HG03520 (cell line): ENCODE measurements around the gene HMGCS2.
"Not testable (repeated sequence)": the region's sequence is repeated elsewhere in the genome, so short reads cannot be mapped to it uniquely, and the experiment has no call there.

Experiments used
- ATAC-seq: cut with Tn5 transposase; IDR thresholded peaks from one replicate; pipeline ENCODE4 v1.9.1; 2021; ENCODE audit warnings: mild to moderate bottlenecking, moderate library complexity; ENCODE audit not compliant: unreplicated experiment

HMGCS2 gene

DNA sequence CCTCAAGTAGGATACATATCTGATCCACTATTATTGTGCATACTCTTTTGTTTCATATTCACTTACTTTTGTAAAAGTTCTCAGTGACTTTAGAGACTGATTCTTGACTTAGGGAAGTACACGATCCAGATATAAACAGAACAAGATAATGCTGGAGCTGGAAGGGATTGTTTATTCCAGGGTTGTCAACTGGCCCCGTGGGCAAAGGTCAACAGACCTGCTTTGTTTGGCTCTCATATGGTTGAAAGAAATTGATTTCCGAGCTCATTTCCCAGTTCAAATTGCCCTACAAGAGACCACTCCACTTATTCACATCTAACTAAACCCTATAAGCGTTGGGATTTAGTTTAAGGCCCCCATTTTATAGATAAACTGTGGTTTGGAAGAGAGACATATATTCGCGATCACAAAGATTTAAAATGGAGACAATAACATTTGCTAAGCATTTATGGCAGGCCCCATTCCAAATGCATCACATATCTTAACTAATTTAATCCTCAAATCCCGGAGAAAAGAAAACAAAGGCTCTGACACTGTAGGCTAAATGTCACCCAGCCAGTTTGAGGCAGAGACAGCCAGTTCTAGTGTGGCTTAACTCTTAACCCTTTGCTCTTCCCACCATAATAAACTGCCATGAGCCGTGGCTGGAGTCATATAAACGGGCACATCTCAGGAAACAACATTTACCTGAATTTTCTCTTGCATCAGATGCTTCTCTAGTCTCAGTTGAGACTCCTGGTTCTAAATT is 21.9 kb upstream of the HMGCS2 start:
- no peak for ATAC-seq

DNA sequence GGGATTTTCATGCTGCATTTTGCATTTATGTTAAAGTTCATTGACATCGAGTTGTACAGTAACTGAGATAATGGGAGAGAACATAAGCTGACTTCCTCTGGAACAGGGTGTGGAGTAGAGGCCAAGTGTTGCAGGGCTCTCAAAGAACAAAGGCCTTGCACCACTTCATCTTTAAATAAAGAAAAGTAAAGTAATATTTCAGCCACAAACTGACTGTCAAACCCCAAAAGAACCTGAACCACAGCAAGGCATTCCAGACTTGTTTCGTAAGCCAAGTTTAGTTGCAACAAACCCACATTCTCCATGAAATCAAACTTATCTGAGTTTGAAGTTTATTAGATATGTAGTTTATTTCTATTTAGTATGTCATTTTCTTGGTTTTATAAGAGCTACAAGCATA is 19.1 kb upstream of the HMGCS2 start:
- no peak for ATAC-seq

DNA sequence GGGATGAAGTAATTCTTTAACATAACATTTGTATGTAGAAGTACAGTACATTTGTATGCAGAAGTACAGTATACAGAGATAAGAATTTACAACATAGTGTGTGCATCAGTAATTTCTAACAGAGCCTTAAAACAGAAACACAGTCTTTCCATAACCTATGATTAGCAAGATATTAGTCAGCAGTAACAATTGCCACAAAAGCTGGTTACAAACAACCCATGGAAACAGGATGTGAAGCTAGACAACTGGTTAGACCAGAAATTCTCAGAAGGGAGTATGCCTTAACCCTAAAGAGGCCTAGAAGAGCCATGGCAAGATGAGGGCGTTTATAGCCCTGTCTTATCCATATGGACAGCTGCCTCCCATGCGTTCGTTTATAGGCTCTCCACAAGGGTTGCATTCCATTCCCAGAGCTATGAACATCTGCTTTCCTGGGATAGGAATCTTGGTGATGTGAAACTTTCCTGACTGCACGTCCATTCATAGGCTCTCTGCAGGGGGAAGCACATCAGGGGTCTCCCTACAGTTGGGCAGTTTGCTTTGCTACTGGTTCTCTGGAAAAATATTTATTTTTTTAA is 17.9 kb upstream of the HMGCS2 start:
- ATAC-seq = not testable (repeated sequence)

DNA sequence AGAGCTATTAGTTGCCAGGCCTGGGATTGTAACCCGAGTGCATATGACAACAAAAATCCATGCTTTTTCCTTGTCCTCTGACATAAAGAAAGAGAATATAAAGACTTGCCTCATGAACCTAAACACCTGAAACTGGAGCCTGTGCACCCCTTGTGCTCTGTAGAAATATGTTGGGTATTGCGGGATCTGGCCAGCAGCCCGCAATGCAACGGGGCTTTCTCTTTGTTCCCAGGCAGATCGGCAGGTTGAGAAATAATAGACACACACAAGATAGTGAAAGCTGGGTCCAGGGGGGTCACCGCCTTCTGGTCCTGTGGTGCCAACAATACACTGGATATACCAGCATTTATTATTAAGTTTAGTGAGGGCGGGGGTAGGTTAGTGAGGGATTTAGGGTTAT is 17.3 kb upstream of the HMGCS2 start:
- ATAC-seq = not testable (repeated sequence)

DNA sequence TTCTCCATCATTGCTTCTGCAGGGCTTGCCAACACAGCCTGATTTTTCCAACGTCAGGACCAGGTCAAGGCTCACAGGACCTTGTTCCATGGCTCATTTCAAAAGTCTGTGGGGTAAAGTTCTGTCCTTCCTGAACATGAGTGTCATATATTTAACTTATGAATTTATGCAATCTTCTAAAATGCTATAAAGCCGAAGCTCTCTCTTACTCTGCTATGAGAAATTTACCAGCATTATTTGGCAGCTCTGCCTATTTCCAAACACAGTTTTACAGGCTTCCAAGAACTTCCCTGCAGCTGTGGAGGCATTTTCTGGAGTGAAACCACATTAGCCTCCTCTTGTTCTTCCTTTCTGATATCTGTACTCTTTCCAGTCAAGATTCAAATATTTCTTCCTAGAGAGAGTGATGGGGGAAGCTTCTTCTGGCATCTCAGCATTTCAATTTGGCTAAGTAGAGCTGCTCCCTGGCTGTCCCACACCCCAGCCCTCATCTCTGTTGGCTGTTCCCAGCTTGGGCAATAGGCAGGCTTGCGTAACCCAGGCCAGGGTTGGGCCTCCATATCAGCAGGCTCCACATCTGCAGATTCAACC is 15.6 kb upstream of the HMGCS2 start:
- no peak for ATAC-seq

DNA sequence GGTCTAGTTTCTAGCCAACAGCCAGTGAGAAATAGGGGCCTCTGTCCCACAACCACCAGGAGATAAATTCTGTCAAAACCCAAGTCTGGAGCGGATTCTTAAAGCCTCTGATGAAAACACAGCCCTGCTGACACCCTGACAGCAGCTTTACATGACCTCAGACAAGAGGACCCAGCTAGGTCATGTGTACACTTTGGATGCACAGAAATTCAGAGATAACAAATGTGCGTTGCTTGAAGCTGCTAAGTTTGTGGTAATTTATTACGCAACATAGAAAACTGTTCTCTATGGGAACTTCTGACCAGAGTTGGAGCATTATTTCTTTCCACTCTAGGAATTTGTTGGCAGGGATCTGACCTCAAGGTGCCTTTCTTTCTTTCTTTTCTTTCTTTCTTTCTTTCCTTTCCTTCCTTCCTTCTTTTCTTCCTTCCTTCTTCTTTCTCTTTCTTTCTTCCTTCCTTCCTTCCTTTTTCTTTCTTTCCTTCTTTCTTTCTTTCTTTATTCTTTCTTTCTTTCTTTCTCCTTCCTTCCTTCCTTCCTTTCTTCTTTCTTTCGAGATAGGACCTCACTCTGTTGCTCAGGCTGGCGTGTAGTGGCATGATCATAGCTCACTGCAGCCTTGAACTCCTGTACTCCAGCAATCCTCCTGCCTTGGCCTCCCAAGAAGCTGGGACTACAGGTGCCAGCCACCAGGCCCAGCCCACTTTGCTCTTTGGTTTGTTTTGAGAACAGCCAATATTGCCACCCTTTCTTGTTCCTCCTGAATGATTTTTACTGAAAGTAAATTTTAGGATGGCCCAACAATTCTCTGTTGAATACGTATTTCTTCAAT is 14.9 kb upstream of the HMGCS2 start:
- ATAC-seq = no peak

DNA sequence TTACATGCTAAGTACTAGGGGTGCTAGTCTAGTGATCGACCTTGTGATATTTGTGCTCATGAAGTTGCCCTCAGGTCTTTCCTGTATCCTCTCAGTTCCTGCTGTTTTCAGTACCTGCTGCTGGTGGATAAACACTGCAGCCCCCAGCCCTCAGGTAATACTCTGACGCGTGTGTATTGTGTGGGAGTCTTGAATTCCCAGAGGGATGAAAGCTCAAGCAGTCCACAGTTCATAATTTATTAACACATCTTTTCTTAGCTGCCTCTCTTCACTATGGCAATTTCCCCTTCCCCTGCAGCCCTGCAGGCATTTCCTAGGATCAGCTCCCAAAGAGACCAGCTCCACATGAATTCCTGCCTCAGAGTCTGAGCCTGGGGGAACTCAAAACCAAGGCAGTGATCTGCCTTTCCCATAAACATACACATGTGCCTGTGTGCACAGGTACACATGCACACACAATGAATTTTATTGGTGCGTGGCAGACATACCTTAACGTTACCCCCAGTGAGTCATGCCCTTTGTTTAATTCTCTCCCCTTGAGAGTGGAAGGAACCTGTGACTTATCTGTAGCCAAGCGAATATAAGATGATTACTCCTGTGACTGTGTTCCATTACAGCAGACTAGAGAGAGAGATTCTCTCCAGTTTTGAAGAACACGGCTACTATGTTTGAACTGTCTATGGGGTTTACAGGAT is 14.1 kb upstream of the HMGCS2 start:
- ATAC-seq = no peak

DNA sequence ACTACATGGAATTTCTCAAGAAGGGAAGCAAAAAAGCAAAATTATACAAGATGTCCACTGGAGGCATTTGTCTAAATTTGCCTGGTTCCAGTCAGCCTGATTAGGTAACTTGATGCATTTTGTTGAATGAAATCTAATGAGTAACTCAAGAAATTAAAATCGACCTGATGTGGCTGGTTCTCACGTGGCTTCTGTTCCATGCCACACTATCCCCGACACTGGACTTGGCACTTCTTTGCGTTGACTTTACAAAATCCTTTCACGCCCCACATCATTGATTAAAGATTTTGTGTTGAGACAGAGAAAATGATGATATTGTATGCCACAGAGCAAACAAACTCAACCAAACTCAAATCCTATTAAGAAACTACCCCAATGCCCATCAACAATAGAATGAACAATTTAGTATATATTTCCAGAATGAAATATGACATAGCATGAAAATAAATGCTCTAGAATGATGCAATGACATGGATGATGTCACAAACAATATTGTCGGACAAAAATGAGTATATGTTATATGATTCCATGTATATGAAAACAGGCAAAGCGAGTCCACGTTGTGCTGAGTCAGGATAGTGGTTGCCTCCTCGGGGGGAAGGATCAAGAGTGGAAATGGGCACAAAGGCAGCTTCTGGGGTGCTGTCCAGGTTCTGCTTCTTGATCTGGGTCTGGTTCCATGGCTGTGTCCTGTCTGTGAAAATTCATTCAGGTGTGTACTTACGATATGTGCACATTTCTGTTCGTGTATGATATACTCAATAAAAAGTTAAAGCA is 12.9 kb upstream of the HMGCS2 start:
- ATAC-seq = no peak

DNA sequence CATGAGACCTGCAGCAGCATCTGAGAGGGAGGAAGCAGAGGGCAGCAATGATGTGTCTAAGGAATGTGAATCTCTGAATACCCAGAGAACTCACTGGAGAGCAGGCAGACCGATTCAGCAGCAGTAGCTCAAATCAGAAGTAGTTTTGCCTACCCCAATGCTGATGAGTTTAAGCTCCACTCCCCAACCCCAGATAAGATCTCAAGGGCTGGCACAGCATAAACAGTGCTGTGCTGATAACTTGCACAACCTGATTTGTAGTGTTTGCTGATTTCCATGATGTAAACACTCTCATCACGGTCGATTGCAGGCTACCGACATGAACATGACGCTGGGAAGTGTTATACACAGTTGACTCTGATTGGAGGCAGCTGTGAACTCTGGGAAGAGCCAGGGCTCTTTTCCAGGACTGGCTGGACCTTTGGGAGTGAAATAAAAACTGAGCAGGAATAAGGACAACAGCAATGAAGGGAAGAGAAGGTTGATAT is 11.2 kb upstream of the HMGCS2 start:
- no peak for ATAC-seq

DNA sequence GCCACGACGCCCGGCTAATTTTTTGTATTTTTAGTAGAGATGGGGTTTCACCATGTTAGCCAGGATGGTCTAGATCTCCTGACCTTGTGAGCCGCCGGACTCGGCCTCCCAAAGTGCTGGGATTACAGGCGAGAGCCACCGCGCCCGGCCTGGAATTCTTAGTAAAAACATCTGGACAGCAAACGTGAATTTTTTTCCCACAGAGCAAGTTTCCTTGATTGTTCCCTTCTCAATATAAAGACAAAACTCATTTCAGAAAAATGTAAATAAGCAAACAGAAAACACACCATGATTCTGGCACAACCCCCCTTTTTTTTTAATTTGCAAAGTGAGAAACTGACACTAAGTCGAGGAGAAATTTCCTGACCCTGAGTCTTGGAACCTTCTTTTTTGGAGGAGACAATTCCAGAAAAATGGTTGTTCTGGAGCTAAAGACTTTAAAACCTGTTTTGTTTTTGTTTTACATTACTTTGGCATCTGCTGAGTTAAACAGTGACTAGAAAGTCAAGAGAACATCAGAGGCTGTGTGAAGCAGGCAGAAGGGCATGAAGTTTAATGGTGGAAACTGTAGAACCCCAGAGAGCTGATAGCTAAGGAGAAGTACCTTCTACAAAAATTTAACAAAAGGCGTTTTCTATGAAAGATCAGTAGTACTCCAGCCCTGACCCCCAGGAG is 10.3 kb upstream of the HMGCS2 start:
- no peak for ATAC-seq

DNA sequence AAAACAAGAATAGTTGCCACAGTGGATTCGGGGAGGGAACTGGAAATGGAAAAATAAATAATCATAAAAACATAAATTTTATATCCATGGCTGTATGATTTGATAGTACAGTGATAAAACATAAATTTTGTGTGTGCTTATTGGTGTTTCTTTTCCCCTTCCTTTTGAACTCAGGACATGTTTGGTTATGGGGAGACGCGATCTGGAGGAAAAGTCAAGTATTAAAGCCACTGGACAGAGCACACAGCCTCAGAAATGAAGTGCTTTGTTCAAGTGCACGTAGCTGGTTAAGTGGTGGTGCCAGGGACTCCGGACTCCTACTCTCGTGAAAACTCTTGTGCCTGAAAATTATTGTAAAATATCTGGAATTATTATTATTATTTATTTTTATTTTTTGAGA is 9.7 kb upstream of the HMGCS2 start:
- ATAC-seq = no peak

DNA sequence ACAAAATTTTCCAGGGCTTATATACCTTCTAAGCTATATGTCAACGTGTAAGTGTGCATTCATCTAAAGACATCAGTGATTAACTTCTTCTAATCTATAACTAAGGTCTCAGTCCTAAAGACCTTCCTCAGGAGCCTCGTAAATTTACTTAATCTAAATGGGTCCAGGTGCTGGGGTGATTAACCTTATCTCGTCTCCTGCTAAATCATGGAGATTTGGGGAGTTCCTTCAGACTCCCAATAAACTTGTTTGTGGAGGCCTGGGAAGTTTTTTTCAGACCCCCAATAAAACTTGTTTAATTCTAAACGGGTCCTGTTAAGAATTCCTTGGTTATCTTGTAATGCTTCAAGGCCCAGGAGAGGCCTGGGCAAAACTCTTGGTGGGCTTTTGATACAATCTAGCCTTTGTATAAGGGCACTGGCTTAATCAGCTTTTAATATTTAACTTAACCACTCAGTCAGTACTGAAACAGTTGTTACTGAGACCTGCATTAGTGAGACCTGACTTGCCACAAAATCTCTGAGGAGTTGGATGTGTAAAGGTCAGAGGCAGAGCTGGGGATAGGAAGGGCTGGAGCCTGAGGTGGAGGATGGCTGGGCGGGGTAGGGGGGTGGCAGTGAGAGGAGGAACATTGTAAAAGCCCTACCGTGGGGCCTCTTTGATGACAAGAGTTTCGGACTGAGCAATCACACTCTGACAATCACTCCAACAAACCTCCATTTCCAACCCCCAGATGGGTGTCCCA is 6.2 kb upstream of the HMGCS2 start:
- no peak for ATAC-seq

DNA sequence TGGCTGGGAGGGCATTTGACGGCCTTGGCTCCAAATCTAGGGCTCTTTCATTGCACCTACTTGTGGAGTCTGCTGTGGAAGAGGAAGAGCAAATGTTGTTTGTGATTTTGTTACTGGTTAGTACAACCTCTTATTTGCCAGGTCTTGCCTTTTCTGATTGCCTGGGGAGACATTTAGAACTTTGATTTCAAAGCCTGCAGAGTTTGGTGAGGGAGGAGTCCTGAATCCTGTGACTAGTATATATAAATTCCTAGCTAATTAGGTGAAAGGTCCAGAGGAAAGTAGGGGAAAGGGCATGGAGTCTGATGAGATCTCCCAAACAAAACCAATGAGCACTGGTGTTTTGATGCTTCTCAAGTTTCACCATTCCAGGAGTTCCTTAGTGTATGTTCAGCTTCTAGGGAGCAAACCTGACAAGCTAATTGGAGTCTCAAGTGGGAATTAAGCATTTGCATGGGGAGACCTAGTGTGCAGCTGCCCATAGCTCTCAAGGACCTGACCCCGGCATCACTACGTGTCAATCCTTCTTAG is 5.1 kb upstream of the HMGCS2 start:
- no peak for ATAC-seq

DNA sequence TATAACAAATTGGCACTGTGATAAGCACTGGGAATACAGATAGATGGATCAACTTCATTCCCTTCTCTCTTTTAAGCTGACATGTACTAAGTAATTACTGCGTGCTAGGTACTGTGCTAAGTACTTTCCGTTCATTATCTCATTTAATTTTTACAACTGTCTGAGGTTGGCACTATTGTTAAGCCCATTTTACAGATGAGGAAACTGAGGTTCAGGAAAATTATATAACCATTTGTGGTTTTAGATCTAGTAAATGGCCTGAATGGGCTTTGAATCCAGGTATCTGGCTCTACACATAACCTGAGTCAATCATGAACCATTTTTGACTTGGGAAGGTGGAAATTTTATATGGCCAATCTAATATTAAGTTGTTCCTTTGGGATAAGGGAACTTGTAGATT is 3.6 kb upstream of the HMGCS2 start:
- no peak for ATAC-seq

DNA sequence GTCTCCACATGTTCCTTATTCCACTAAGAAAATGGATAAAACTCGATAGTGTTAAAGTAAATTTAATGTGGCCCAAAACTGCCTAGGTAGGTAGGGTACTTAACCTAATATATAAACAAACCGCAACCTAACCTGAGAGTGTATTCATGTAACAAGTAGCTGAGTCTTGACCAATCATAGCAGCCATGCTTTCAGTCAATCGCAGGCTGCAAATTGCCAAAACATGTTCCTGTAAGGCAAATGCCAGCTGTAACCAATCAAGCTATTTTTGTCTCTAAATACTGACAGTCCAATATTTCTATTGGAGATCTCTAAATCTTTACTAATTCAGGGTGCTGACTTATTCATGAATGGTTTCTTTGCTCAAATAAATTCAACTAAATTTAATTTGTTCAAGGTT is 3.1 kb upstream of the HMGCS2 start:
- no peak for ATAC-seq

DNA sequence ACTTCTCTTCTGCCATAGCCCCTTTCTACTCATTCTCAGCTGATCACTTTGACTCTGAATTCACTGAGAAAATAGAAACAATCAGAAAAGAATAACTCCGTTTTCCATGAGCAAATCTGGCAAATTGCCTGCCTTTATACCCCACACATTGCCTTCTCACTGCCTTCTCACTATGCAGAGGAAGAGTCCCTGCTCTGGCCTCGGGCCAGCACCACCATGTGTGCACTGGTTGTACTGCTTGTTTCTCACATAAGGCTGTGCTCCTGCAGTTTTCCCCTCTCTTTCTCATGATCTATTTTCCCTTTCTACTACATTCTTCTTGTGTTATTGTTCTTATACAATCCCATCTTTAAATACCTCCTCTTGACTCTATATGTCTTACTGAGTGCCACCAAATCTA is 2.3 kb upstream of the HMGCS2 start:
- no peak for ATAC-seq

DNA sequence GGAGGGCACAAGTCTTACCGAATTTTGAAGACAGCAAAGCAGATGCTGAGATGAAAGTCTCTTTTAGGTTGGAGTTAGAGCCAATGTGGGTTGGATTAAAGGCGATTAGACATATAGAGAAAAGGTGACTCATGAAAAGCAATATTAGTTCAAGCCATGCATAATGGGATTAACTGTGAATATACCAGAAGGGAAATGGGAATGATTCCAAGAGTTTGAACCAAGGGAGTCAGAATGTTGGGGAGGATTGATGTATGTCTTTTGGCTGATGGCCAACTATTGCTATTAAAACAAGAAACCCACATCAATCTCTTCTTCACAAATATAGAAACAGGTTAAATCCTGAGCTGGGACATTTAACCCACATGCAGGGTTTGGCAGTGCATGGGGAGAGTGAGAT is 1.2 kb downstream of the HMGCS2 start:
- ATAC-seq = no peak

DNA sequence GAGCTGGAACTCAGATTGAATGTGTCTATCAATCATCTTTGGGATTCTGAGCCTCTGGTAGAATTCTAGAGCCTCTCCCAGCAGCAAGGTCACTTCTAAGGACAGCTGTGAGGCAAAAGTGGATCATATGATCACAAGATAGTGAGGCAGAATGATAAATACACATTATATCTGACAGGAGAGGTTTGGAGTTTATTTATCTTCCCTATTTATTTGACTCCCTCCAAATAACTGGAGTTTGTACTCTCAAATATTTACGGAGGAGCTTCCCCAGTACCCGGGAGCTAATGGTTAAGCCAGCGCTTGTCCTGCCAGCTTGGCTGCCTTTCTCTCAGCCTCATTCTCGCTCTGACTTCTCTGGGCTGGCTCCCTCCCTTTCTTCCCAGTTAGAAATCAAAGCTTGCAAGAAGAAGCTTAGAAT is 2.3 kb downstream of the HMGCS2 start:
- ATAC-seq = no peak

DNA sequence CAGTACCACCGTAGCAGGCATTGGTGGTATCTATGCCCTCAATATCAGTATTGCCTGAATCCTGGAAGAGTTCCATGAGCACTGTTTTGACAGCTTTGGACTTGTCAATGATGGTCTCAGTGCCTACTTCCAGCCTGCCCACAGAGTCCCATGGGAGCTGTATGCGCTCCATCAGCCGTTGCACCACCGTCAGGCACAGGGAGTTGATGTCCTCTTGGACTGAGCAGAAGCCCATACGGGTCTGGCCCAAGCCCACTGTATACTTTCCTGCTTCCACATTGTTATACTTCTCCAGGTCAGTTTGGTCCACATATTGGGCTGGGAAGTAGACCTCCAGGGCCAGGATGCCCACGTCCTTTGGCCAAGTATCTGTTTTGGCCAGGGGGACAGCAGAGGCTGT is 4.5 kb downstream of the HMGCS2 start:
- no peak for ATAC-seq
